Activated T-cell treated with anti-CD3 and anti-CD28 coated beads for 4 hours (primary cell): Measurements from ENCODE around the gene PDCD11.
"Not testable (repeated sequence)": the region's sequence is repeated elsewhere in the genome, so short reads cannot be mapped to it uniquely, and the experiment has no call there.

Source experiments
- DNase-seq: peaks from one replicate; pipeline ENCODE4 v3.0.0-alpha.2; 2020

The PDCD11 gene

DNA sequence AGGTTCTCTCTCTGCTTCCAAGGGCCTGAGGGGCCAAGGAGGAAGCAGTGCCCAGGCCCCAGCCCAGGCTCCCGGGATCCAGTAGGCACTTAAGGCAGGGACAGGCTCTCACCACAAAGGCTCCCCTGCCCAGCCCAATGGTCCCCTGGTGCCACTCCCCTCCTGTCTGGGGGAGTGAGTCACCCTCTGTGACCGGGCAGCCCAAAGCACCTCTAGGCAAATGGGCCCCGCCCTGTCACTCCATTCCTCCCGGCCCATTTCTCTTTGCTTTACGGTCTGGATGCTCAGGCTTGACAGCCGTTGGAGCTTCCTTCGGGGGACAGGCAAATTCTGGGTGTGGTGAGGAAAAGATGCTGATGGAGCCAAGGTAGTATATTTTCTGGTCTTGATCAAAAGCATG, 82.7 kb downstream of the PDCD11 start, which contains the start of gene CALHM3:
Gene CALHM3 (minus strand): TSS at position 106 of the 400 bp plus-strand sequence. CDS start 208 bp downstream, outside the sequence.
- DNase-seq: no peak

DNA sequence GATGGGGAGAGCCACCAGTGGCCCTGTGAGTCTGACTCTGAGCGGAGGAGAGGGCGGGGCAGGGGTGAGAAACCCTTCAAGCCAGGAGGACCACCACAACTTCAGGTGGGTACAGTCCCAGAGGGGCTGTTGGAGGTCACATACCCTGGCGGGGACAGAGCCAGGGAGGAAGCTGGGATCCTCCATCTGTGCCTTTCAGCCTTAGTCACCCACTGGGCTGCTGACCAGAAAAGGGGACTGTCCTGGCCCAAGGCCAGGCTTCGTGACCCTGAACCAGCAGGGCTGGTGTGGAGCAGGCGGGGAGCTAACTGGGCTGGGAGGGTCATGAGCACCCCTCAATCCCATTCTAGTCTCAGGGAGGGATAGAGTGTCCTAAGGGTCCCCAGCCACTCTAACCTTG, 84.1 kb downstream of the PDCD11 start:
- no peak for DNase-seq

GRCh38 chr10:103481974-103482531, 85.6 kb downstream of the PDCD11 start:
- DNase-seq: no peak

DNA sequence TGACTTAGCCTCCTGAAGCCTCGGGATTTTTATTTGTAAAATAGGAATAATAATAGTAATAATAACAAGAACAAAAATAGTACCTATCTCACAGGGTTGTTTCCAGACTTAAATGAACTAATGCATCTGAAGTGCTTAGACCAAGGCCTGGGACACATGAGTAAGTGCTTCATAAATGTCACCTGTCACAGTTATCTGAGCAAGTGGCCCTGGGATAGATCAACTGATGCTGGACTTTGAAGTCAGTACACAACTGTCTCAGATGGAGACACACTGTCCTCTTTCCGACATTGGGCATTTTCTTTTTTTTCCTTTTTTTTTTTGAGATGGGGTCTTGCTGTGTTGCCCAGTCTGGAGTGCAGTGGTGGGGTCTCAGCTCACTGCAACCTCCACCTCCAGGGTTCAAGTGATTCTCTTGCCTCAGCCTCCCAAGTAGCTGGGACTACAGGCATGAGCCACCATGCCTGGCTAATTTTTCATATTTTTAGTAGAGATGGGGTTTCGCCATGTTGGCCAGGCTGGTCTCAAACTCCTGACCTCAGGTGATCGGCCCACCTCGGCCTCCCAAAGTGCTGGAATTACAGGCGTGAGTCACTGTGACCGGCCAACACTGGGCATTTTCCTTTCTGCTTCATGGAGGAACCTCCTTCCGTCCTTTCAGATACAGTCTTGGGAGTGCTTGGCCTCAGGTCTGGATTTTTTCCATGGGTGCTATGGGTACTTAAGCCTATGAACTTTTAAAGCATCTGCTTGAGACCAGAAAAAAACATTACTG, 90.4 kb downstream of the PDCD11 start:
- DNase-seq: not testable (repeated sequence)

DNA sequence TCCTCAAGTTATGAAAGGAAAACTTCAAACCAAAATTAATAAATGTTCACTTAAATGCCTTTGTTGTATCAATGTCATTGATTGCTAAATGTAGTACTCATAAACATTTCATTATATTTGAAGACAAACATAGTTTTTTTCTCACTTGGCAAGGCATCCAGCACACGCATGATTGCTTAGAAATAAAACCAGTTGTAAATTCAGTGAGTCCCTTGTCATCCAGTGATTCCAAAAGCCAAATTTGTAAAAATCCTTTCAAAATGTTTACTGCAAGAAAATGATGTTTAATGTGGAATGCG, 90.9 kb downstream of the PDCD11 start:
- DNase-seq: no peak

DNA sequence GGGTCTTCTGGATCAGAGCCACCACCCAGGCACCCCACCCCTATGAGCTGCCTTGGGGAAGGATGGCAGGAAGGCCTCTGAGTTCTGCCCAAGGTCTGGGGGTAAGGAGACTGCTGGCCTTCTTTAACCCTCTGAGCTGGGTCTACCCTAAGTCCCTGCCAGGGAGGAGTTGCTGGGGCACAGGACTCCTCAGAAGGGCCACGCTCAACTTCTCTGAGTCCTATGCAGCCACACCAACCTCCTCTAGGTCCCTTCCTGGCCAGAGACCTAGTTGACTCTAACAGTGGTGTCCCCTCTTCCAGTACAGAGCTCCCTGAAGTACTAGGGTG, 94.5 kb downstream of the PDCD11 start:
- DNase-seq: no peak

DNA sequence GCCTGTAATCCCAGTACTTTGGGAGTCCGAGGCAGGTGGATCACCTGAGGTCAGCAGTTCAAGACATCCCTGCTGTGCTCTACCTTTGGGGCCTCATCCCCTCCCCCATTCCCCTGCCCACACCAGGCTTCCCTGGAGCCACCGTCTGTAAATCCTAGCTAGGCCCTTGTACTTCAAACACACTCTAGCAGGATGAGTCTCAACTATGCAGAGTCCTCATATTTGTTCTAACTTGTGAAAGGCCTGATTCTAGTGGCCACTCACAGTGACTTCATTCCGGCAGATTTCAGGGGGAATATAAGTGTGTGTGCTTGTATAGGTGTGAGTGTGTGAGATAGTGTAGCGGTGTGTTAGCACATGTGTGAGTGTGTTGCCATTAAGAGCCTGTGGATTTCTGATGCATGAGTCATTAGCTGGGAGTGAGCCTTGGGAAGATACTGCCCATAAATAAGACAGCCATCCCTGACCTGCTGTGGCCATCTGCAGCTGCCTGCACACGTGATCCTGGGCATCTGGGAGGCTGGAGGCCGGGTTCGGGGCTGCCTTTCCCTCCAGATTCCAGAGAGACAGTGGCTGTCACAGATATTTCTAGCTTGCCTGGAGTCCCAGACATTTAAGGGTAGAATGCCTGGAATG, 95.4 kb downstream of the PDCD11 start:
- DNase-seq: no peak

DNA sequence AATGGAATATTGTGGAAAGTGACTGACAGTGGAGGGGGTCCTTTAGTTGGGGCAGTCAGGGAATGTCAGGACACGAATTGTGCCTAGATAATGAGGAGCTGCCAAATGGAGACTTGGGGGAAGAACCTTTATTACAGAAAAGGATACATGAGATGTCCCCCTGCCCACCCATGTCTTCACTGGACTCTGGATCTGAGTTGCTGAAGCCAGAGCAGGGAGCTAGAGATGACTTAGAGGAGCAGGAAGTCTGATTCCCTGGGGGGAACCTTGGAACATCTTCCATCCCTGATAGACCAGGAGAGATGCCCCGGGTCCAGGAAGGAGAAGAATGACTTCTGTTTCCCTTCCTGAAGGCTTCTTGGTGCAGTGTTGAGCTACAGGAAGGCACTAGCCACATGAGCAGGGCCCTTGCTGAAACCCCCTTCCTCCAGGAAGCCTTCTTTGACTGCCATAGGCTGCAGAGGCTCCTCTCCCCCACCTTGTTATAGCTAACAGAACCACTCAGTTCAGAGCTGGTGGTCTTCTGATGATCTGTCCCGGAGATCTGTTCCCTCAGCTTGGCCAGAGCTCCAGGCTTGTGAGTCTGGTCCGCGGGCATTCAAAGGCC, 96.3 kb downstream of the PDCD11 start:
- DNase-seq: no peak

DNA sequence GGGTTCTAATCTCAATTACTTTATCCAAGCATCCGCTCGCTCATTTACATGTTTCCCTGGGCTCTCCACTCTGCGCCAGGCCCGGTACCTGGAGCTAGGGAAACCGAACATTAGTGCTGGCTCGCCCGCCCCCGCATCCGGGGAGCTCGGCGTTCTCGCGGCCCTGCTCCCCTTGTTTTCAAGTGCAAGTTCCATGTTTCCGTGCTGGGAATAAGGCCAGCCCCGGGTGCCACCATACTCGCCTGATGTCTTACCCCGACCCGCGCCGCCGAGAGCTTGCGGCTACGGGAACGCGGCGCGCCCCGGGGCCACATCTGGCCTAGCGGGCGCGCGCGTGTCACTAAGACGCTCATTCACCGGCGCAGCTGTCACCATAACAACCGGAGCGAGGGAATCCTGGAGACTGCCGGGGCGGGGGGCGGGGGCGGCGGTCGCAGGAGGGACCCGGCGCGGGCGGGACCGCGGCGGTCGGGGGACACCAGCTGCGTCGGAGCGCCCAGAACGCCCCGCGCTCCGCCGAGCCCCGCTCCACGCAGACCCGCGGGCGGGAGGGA, 97.0 kb downstream of the PDCD11 start, which contains the start of gene NEURL1:
Gene NEURL1 (plus strand): TSS at position 344 of the 554 bp plus-strand sequence. CDS start 683 bp downstream, outside the sequence.
- no peak for DNase-seq

DNA sequence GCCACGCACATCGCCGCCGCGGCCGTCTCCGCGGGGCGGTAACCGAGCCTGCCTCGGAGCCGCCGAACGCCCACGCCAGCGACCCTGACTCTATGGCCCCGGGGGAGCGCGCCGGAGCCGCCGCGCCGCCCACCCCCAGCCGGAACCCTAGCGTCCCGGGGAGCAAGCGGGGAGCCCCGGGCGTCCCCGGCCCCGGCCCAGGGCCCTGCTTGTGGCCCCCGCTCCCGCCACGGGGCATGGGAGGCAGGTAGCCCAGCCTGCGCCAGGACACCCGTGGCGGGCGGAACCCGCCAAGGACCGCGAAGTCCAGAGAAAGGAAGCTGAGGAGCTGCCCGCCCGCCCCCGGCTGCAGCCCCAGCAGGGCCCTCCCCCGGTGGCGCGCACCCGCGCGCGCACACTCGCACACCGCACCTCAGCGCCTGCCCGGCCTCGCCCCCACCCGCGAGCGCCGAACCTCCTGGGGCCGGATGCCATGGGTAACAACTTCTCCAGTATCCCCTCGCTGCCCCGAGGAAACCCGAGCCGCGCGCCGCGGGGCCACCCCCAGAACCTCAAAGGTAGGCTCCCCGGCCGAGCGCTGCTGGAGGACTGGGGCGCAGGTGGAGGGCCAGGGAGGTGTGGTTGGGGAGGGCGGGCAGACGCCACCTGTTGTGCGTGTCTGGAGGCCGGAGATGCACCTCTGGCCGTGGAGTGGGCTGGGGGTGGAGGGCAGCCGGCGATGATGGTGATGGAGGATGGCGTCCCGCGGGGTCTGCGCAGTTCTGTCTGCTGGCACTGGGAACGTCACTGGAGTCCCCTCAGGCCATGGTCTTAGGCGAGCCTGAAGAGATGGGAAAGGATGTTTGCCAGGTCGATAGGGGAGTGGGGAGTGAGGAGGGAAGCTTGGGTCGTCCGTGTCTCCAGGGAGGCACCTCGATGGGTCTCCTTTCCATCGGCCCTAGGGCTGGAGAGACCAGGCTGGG, 97.8 kb downstream of the PDCD11 start:
- DNase-seq: no peak

GRCh38 chr10:103495321-103495720, 98.9 kb downstream of the PDCD11 start:
- no peak for DNase-seq
